Ascending aorta (tissue), 2 donors: Measurements from ENCODE around the gene PCSK6. TPM values are rescaled to one million over a fixed set of nuclear protein-coding genes. Genes with fewer than 3 reads are reported as not detected.
"Not testable (repeated sequence)": the region's sequence is repeated elsewhere in the genome, so short reads cannot be mapped to it uniquely, and the experiment has no call there.

Experiments
- DNase-seq, 2 donors: peaks; one replicate each; pipeline ENCODE4 v3.0.0-alpha.2; 2019; ENCODE audit warnings: low spot score in 2 of 2
- H3K27ac ChIP-seq, 2 donors: fragments of 200-600 bp; sonication (generic); one replicate each; pipeline ENCODE4 v1.5.1; 2016 to 2017; ENCODE audit warnings: mild to moderate bottlenecking in 1 of 2
- H3K27me3 ChIP-seq: fragments of 200-600 bp; sonication (generic); one replicate; pipeline ENCODE4 v1.5.1; 2017
- H3K36me3 ChIP-seq, 2 donors: fragments of 200-600 bp; sonication (generic); one replicate each; pipeline ENCODE4 v1.5.1; 2016
- H3K4me1 ChIP-seq, 2 donors: fragments of 200-600 bp; sonication (generic); one replicate each; pipeline ENCODE4 v1.5.1; 2016 to 2017; ENCODE audit warnings: mild to moderate bottlenecking in 1 of 2
- H3K4me3 ChIP-seq, 2 donors: fragments of 200-600 bp; sonication (generic); one replicate each; pipeline ENCODE4 v1.5.1; 2016 to 2017; ENCODE audit warnings: mild to moderate bottlenecking in 1 of 2
- H3K9me3 ChIP-seq, 2 donors: fragments of 200-600 bp; sonication (generic); one replicate each; pipeline ENCODE4 v1.5.1; 2016
- intact Hi-C: fragments of 100-400 bp; cut with DNase I; formaldehyde crosslinking; loops from one replicate; pipeline ENCODE4 v1.15.1; 2023
- total RNA-seq: library from RNA; depleted of rRNA; stranded (reverse); fragments of >200 nt; gene quantifications from one replicate; pipeline ENCODE4 v1.1.0, GENCODE V29; 2016
- TF ChIP-seq, protein P1 (sequence below), 3 experiments: fragments of 200-600 bp in 2 of 3; fragments of 450-650 bp in 1 of 3; sonication (generic) in 2 of 3; IDR thresholded peaks; one replicate each; pipeline ENCODE4 v1.5.1; 2016 to 2019; ENCODE audit warnings: antibody characterized with exemption in 3 of 3, mild to moderate bottlenecking in 1 of 3, moderate library complexity in 1 of 3

Gene PCSK6
- total RNA-seq, 1 donor from 2014 or later, result 3.9 TPM

- H3K36me3 ChIP-seq, result no peaks in the 10 kb centered on the region
These were observed 61.7 kb downstream of the PCSK6 start for GRCh38 chr15:101427606-101428487.

GRCh38 chr15:101426761-101427333 lies 62.7 kb downstream of the PCSK6 start:
- no peaks in the 10 kb centered on the region for H3K27me3 ChIP-seq
- H3K9me3 ChIP-seq, result no peaks in the 10 kb centered on the region
- H3K4me1 ChIP-seq, result no peaks in the 10 kb centered on the region
- intact Hi-C loops, result no loop called here
- TF ChIP-seq, protein P1, sequence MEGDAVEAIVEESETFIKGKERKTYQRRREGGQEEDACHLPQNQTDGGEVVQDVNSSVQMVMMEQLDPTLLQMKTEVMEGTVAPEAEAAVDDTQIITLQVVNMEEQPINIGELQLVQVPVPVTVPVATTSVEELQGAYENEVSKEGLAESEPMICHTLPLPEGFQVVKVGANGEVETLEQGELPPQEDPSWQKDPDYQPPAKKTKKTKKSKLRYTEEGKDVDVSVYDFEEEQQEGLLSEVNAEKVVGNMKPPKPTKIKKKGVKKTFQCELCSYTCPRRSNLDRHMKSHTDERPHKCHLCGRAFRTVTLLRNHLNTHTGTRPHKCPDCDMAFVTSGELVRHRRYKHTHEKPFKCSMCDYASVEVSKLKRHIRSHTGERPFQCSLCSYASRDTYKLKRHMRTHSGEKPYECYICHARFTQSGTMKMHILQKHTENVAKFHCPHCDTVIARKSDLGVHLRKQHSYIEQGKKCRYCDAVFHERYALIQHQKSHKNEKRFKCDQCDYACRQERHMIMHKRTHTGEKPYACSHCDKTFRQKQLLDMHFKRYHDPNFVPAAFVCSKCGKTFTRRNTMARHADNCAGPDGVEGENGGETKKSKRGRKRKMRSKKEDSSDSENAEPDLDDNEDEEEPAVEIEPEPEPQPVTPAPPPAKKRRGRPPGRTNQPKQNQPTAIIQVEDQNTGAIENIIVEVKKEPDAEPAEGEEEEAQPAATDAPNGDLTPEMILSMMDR (IDR thresholded peaks at IDR 0.05), result no peak
- no peak overlapping the region for H3K27ac ChIP-seq
- no peak for DNase-seq
- no peak overlapping the region for H3K4me3 ChIP-seq
- no peaks in the 10 kb centered on the region for H3K36me3 ChIP-seq

More at GRCh38 chr15:101427606-101428487, 61.7 kb downstream of the PCSK6 start:
- intact Hi-C loops, result no loop called here
- no peak overlapping the region for H3K4me3 ChIP-seq
- no peaks in the 10 kb centered on the region for H3K9me3 ChIP-seq
- no peak overlapping the region for H3K27ac ChIP-seq
- no peaks in the 10 kb centered on the region for H3K4me1 ChIP-seq
- TF ChIP-seq, protein P1 (IDR thresholded peaks at IDR 0.05), result no peak
- DNase-seq, result no peak
- H3K27me3 ChIP-seq, result no peaks in the 10 kb centered on the region

GRCh38 chr15:101425787-101426365 lies 63.6 kb downstream of the PCSK6 start:
- H3K9me3 ChIP-seq, result peaks cover 0 to 3% of the 10 kb centered on the region in 2 donors
- no peaks in the 10 kb centered on the region for H3K27me3 ChIP-seq
- no peak overlapping the region for H3K4me3 ChIP-seq
- no peaks in the 10 kb centered on the region for H3K36me3 ChIP-seq
- H3K27ac ChIP-seq, result no peak overlapping the region
- TF ChIP-seq, protein P1 (IDR thresholded peaks at IDR 0.05), result no peak
- intact Hi-C loops, result no loop called here
- H3K4me1 ChIP-seq, result no peaks in the 10 kb centered on the region
- no peak for DNase-seq

- TF ChIP-seq, protein P1 (IDR thresholded peaks at IDR 0.05), result no peak
- Histone ChIP-seq H3K27me3 (no peaks in the 10 kb centered on the region), H3K27ac (no peak overlapping the region), H3K4me3 (no peak overlapping the region), H3K36me3 (no peaks in the 10 kb centered on the region), H3K4me1 (no peaks in the 10 kb centered on the region), H3K9me3 (peaks cover 0 to 3% of the 10 kb centered on the region in 2 donors)
- intact Hi-C loops, result no loop called here
- no peak for DNase-seq
These were observed 64.5 kb downstream of the PCSK6 start for GRCh38 chr15:101424984-101425383.

DNA sequence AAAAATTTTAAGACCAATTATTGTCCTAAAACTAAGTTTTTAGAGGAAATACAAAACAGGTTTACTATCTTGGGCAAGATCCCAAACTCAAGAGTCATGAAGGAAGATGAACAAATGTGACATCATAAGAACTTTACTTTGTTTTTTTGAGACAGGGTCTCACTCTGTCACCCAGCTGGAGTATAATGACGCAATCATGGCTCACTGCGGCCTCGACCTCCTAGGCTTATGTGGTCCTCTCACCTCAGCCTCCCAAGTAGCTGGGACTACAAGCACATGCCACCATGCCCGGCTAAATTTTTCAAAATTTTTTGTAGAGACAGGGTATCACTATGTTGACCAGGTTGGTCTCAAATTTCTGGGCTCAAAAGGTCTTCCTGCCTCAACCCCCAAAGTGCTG lies 69.3 kb downstream of the PCSK6 start:
- TF ChIP-seq, protein P1 (IDR thresholded peaks at IDR 0.05), result no peak
- Histone ChIP-seq H3K9me3 (peaks cover 0 to 3% of the 10 kb centered on the region in 2 donors), H3K4me3 (no peak overlapping the region), H3K27me3 (no peaks in the 10 kb centered on the region), H3K4me1 (no peaks in the 10 kb centered on the region), H3K27ac (no peak overlapping the region), H3K36me3 (no peaks in the 10 kb centered on the region)
- intact Hi-C loops, result no loop called here
- DNase-seq, result no peak

- H3K27ac ChIP-seq, H3K9me3 ChIP-seq, H3K27me3 ChIP-seq, H3K36me3 ChIP-seq, H3K4me1 ChIP-seq, intact Hi-C loops, DNase-seq, H3K4me3 ChIP-seq: not testable (repeated sequence)
These were observed 73.0 kb downstream of the PCSK6 start for GRCh38 chr15:101416475-101416874.
